HepG2 (cell line): ENCODE measurements around the gene GPLD1. TPM values are rescaled to one million over a fixed set of nuclear protein-coding genes. Genes with fewer than 3 reads are reported as not detected.

Source experiments
- MEF2D ChIP-seq: sonication (generic); formaldehyde crosslinking; IDR thresholded peaks from 2 replicates; pipeline ENCODE4 v1.5.1; 2020; ENCODE audit warnings: mild to moderate bottlenecking, missing genetic modification reagents
- TBX3 ChIP-seq: fragments of 450-650 bp; IDR thresholded peaks from 2 replicates; pipeline ENCODE4 v1.6.1; 2017; ENCODE audit warnings: antibody characterized with exemption, mild to moderate bottlenecking, inconsistent platforms, borderline replicate concordance
- ZNF598 ChIP-seq: sonication (generic); formaldehyde crosslinking; IDR thresholded peaks from 2 replicates; pipeline ENCODE4 v1.5.1; 2020; ENCODE audit warnings: mild to moderate bottlenecking, missing genetic modification reagents, borderline replicate concordance
- polyA plus RNA-seq, 8 experiments: library from polyadenylated mRNA; depleted of rRNA in 3 of 8; stranded (reverse) in 7 of 8; unstranded in 1 of 8; fragments of >200 nt; fragmentation: Illumina TruSeq in 4 of 8; extraction: Trizol in 4 of 8; gene quantifications; 2 replicates each; pipeline versions ENCODE4 v1.2.1 to v1.2.3, GENCODE V29; 2011 to 2016; ENCODE audit warnings: low read depth in 4 of 8, missing spikeins in 1 of 8, mixed read lengths in 1 of 8; ENCODE audit not compliant: insufficient read depth in 1 of 8
- total RNA-seq, 5 experiments: library from RNA; depleted of rRNA; stranded (reverse); fragments of >200 nt; fragmentation: Illumina TruSeq; extraction: Trizol; gene quantifications; 2 replicates each; pipeline ENCODE4 v1.2.3, GENCODE V29; 2016; ENCODE audit warnings: low read depth in 1 of 5
- TF ChIP-seq, protein P1 (sequence below): sonication (generic); formaldehyde crosslinking; IDR thresholded peaks from one replicate; pipeline ENCODE4 v1.5.1; 2020; ENCODE audit warnings: mild to moderate bottlenecking, missing genetic modification reagents; ENCODE audit errors: not compliant biosample characterization
- TF ChIP-seq, protein P2 (sequence below): IDR thresholded peaks from 2 replicates; pipeline ENCODE4 v1.6.1; 2016
- TF ChIP-seq, protein P3 (sequence below): IDR thresholded peaks from 2 replicates; pipeline ENCODE4 v1.6.1; 2012; ENCODE audit warnings: inconsistent platforms
- TF ChIP-seq, protein P4 (sequence below): sonication (generic); formaldehyde crosslinking; IDR thresholded peaks from 2 replicates; pipeline ENCODE4 v1.9.0; 2021; ENCODE audit warnings: missing genetic modification reagents, borderline replicate concordance

Gene GPLD1
- total and polyA plus RNA-seq, 2 of the 13 experiments (the other 11 are each of a cell fraction or from before 2014, with no cell fraction given): 6.2 to 7.6 TPM

DNA sequence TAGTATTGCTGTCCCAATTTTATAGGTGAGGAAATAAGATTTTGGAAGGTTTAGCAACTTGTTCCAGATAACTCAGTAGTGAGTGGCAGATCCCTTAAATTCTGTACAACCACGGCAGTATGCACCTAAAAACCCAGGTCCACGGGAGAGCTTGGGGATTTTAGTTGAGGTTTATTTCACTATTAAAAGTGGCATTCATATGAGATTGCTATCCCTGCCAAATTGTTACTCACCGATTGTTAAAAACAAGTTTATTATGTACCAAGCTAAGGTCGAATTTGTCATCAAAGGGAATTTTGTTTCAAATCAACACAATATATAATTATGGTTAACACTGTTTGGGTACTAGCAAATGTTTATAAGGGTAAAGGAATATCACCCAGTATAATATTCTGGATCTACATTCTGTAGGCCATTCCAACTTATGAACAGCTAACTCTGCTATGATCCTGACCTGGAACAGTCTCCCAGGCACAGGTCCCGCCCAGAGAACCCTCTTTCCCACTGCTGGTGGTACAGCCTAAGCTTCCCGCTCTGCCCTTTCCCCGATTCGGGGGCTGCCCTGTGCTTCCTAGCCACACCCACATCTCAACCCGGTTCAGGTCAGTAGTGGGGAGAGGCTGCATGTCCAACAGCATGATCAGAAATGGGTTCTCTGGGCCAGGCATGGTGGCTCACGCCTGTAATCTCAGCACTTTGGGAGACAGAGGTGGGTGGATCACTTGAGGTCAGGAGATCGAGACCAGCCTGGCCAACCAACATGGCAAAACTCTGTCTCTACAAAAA, 24.9 kb downstream of the GPLD1 start (continued):
- TF ChIP-seq, protein P1, sequence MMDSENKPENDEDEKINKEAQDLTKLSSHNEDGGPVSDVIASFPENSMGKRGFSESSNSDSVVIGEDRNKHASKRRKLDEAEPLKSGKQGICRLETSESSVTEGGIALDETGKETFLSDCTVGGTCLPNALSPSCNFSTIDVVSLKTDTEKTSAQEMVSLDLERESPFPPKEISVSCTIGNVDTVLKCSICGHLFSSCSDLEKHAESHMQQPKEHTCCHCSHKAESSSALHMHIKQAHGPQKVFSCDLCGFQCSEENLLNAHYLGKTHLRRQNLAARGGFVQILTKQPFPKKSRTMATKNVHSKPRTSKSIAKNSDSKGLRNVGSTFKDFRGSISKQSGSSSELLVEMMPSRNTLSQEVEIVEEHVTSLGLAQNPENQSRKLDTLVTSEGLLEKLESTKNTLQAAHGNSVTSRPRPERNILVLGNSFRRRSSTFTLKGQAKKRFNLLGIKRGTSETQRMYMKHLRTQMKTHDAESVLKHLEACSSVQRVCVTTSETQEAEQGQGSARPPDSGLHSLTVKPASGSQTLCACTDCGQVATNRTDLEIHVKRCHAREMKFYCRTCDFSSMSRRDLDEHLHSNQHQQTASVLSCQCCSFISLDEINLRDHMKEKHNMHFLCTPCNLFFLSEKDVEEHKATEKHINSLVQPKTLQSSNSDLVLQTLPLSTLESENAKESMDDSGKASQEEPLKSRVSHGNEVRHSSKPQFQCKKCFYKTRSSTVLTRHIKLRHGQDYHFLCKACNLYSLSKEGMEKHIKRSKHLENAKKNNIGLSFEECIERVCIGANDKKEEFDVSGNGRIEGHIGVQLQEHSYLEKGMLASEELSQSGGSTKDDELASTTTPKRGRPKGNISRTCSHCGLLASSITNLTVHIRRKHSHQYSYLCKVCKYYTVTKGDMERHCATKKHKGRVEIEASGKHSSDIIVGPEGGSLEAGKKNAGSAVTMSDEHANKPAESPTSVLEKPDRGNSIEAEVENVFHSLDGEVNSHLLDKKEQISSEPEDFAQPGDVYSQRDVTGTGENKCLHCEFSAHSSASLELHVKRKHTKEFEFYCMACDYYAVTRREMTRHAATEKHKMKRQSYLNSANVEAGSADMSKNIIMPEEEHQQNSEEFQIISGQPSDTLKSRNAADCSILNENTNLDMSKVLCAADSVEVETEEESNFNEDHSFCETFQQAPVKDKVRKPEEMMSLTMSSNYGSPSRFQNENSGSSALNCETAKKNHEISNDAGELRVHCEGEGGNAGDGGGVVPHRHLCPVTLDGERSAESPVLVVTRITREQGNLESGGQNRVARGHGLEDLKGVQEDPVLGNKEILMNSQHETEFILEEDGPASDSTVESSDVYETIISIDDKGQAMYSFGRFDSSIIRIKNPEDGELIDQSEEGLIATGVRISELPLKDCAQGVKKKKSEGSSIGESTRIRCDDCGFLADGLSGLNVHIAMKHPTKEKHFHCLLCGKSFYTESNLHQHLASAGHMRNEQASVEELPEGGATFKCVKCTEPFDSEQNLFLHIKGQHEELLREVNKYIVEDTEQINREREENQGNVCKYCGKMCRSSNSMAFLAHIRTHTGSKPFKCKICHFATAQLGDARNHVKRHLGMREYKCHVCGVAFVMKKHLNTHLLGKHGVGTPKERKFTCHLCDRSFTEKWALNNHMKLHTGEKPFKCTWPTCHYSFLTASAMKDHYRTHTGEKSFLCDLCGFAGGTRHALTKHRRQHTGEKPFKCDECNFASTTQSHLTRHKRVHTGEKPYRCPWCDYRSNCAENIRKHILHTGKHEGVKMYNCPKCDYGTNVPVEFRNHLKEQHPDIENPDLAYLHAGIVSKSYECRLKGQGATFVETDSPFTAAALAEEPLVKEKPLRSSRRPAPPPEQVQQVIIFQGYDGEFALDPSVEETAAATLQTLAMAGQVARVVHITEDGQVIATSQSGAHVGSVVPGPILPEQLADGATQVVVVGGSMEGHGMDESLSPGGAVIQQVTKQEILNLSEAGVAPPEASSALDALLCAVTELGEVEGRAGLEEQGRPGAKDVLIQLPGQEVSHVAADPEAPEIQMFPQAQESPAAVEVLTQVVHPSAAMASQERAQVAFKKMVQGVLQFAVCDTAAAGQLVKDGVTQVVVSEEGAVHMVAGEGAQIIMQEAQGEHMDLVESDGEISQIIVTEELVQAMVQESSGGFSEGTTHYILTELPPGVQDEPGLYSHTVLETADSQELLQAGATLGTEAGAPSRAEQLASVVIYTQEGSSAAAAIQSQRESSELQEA: no peak
- TF ChIP-seq TBX3: no peak
- TF ChIP-seq, protein P2, sequence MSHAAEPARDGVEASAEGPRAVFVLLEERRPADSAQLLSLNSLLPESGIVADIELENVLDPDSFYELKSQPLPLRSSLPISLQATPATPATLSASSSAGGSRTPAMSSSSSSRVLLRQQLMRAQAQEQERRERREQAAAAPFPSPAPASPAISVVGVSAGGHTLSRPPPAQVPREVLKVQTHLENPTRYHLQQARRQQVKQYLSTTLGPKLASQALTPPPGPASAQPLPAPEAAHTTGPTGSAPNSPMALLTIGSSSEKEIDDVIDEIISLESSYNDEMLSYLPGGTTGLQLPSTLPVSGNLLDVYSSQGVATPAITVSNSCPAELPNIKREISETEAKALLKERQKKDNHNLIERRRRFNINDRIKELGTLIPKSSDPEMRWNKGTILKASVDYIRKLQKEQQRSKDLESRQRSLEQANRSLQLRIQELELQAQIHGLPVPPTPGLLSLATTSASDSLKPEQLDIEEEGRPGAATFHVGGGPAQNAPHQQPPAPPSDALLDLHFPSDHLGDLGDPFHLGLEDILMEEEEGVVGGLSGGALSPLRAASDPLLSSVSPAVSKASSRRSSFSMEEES (CRISPR knock-in tag): no peak
- TF ChIP-seq, protein P3, sequence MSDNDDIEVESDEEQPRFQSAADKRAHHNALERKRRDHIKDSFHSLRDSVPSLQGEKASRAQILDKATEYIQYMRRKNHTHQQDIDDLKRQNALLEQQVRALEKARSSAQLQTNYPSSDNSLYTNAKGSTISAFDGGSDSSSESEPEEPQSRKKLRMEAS: no peak
- no peak for TF ChIP-seq ZNF598 (CRISPR knock-in tag)
- no peak for TF ChIP-seq MEF2D (CRISPR knock-in tag)
- TF ChIP-seq, protein P4, sequence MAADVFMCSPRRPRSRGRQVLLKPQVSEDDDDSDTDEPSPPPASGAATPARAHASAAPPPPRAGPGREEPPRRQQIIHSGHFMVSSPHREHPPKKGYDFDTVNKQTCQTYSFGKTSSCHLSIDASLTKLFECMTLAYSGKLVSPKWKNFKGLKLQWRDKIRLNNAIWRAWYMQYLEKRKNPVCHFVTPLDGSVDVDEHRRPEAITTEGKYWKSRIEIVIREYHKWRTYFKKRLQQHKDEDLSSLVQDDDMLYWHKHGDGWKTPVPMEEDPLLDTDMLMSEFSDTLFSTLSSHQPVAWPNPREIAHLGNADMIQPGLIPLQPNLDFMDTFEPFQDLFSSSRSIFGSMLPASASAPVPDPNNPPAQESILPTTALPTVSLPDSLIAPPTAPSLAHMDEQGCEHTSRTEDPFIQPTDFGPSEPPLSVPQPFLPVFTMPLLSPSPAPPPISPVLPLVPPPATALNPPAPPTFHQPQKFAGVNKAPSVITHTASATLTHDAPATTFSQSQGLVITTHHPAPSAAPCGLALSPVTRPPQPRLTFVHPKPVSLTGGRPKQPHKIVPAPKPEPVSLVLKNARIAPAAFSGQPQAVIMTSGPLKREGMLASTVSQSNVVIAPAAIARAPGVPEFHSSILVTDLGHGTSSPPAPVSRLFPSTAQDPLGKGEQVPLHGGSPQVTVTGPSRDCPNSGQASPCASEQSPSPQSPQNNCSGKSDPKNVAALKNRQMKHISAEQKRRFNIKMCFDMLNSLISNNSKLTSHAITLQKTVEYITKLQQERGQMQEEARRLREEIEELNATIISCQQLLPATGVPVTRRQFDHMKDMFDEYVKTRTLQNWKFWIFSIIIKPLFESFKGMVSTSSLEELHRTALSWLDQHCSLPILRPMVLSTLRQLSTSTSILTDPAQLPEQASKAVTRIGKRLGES (CRISPR knock-in tag): no peak
